Nephron progenitor cell (in vitro differentiated cells): Measurements from ENCODE around the gene OVAAL.
A peak's percentile ranks its signal among the peaks of the same experiment; 100 is the strongest.

Source experiments
- DNase-seq: peaks from one replicate; pipeline ENCODE4 v3.0.0; 2021
- H3K27ac Mint-ChIP-seq: 2 replicates; pipeline ENCODE4 v1.8.0; 2021; ENCODE audit warnings: mild to moderate bottlenecking, moderate library complexity, mixed read lengths
- H3K27me3 Mint-ChIP-seq: 2 replicates; pipeline ENCODE4 v1.8.0; 2021; ENCODE audit warnings: mild to moderate bottlenecking, low read depth, mixed read lengths; ENCODE audit not compliant: poor library complexity
- H3K36me3 Mint-ChIP-seq: 2 replicates; pipeline ENCODE4 v1.8.0; 2021; ENCODE audit warnings: low read depth, mixed read lengths
- H3K4me1 Mint-ChIP-seq: 2 replicates; pipeline ENCODE4 v1.8.0; 2021; ENCODE audit warnings: mixed read lengths
- H3K4me3 Mint-ChIP-seq: 2 replicates; pipeline ENCODE4 v1.8.0; 2021; ENCODE audit warnings: mild to moderate bottlenecking, moderate library complexity, mixed read lengths
- H3K9me3 Mint-ChIP-seq: 2 replicates; pipeline ENCODE4 v1.8.0; 2021; ENCODE audit warnings: mild to moderate bottlenecking, moderate library complexity, mixed read lengths
- TF ChIP-seq, protein P1 (sequence below): fragments of 200-600 bp; sonication (generic); IDR thresholded peaks from 2 replicates; pipeline ENCODE4 v1.5.0; 2021; ENCODE audit warnings: antibody characterized with exemption

The OVAAL gene

DNA sequence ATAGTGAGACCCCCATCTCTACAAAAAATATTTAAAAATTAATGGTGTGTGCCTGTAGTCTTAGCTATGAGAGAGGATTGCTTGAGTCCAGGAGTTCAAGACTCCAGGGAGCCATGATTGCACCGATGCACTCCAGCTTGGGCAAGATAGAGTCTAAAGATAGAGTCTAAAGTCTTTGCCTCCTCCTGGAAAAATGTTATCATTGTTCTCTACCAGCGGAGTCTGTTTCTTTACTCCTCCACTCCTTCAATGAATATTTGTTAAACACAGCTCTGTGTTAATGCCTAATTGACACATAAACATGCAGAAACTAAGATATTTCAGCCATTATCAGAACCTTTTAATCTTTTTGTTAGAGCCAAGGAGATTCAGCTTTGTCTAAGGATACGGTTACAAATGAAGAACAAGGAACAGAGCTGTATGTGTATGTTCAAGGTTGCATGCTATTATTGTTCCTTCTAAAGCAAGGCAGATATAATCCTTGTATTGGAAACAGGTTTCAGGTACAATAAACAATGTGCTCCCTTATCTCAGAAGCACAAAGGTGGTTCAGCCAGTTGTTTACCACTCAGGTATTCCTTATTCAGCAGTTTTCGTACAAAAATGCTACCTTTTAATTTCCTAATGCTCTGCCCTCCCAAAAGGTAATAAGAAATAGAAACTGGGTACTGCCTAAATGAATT, 15.4 kb downstream of the OVAAL start:
- H3K4me3 Mint-ChIP-seq = no peak overlapping the region
- peaks cover 20% of the 10 kb centered on the region for H3K4me1 Mint-ChIP-seq
- no peaks in the 10 kb centered on the region for H3K36me3 Mint-ChIP-seq
- peaks cover 12% of the 10 kb centered on the region for H3K27me3 Mint-ChIP-seq
- no peak for DNase-seq
- no peak overlapping the region for H3K27ac Mint-ChIP-seq
- H3K9me3 Mint-ChIP-seq = peaks cover 14% of the 10 kb centered on the region
- TF ChIP-seq, protein P1, sequence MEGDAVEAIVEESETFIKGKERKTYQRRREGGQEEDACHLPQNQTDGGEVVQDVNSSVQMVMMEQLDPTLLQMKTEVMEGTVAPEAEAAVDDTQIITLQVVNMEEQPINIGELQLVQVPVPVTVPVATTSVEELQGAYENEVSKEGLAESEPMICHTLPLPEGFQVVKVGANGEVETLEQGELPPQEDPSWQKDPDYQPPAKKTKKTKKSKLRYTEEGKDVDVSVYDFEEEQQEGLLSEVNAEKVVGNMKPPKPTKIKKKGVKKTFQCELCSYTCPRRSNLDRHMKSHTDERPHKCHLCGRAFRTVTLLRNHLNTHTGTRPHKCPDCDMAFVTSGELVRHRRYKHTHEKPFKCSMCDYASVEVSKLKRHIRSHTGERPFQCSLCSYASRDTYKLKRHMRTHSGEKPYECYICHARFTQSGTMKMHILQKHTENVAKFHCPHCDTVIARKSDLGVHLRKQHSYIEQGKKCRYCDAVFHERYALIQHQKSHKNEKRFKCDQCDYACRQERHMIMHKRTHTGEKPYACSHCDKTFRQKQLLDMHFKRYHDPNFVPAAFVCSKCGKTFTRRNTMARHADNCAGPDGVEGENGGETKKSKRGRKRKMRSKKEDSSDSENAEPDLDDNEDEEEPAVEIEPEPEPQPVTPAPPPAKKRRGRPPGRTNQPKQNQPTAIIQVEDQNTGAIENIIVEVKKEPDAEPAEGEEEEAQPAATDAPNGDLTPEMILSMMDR = no peak

DNA sequence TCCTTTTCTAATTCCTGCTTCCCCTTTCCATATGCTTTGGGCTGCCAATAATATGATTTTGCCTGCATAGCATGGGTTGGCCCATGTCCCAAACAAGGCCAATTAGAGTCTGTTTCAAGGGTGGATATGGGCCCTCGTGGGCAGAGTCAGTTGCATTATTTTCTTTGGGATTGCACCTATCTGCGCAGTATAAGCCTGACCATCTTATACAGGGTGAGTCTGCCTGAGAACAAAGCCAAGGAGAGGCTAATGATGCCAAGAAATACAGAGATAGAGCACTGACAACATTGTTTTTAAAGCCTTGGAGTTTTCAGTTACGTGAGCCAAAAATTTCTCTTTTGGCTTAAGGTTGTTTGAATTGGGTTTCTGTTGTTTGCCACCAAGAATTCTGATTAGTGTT, 18.6 kb downstream of the OVAAL start:
- Mint-ChIP-seq H3K36me3 (no peaks in the 10 kb centered on the region), H3K4me1 (peaks cover 45% of the 10 kb centered on the region), H3K27me3 (peaks cover 6% of the 10 kb centered on the region), H3K4me3 (no peak overlapping the region), H3K9me3 (peaks cover 14% of the 10 kb centered on the region), H3K27ac (no peak overlapping the region)
- no peak for DNase-seq
- TF ChIP-seq, protein P1 = no peak

DNA sequence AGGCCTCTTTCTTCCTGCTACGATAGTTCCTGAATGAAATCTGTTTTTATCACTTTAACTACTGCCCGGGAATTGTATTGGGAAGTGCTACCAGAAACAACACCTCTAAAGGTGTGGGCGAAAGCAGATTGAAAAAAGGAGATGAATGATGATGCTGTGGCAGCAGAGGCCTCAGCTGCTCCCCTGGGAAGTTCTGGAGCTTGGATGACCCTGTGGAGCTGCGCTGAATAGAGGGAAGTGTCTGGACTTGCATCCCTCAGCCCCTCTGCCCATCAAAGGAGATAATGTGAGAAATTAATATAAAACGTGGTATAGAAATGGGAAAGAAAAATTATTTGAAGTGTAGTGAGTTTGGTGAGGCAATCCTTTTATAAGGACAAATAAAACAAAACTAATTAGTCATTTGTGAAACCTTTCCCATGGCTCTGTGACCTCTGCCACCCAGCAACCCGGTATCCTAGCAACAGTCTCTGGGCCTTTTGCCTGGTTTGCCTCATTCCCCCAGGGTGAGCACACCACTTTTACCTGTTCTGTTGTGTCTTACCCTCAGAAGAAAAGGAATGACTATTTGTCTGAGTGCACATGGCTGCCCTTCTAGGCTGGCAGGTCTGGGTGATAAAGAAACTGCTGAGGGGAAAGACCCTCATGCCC, 21.3 kb downstream of the OVAAL start:
- Mint-ChIP-seq H3K9me3 (peaks cover 20% of the 10 kb centered on the region), H3K27ac (peak overlapping the region; percentile 99), H3K4me1 (peaks cover 47% of the 10 kb centered on the region), H3K36me3 (no peaks in the 10 kb centered on the region), H3K27me3 (peaks cover 2% of the 10 kb centered on the region), H3K4me3 (peak overlapping the region; percentile 3)
- peak; percentile 28 for DNase-seq
- TF ChIP-seq, protein P1 = no peak

DNA sequence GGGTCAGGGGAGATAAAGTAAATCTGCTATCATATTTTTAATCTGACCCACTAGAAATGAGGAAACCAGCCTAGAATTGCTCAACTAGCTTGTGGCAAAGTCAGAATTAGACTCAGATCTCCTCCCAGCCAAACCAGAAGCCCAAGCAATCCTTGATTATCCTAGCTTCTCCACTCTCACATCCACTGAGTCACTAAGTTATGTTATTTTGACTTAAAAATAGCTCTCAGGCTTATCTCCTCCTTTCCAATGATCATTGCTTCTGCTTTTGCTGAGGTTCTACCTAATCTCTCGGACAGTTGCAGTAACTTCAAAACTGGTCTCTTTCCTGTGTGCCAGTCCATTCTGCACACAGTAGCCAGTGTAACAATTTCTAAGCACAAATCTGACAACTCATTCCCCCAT, 22.9 kb downstream of the OVAAL start:
- peaks cover 49% of the 10 kb centered on the region for H3K4me1 Mint-ChIP-seq
- no peak overlapping the region for H3K27ac Mint-ChIP-seq
- TF ChIP-seq, protein P1 = no peak
- H3K36me3 Mint-ChIP-seq = no peaks in the 10 kb centered on the region
- peaks cover 20% of the 10 kb centered on the region for H3K9me3 Mint-ChIP-seq
- H3K4me3 Mint-ChIP-seq = no peak overlapping the region
- no peak for DNase-seq
- peaks cover 6% of the 10 kb centered on the region for H3K27me3 Mint-ChIP-seq

DNA sequence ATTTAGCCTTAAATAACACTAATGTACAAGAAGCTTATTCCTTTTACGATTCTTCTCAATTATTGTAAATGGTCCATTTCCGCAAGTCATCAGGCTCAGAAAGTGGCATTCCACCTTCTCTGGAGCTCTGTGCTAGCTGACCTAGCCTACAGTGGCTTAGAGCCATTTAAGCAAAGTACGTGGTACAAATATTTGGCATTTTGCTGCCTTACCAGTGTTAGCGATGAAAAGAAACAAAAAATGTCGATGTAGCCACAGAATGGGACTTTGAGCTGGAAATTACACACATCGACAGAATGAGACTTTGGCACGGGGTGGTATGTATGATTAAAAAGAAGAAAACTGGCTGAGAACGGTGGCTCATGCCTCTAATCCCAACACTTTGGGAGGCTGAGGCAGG, 26.1 kb downstream of the OVAAL start:
- Mint-ChIP-seq H3K27ac (peak overlapping the region; percentile 90), H3K27me3 (peaks cover 6% of the 10 kb centered on the region), H3K4me3 (peak overlapping the region; percentile 14), H3K9me3 (peaks cover 14% of the 10 kb centered on the region), H3K36me3 (no peaks in the 10 kb centered on the region), H3K4me1 (peaks cover 48% of the 10 kb centered on the region)
- no peak for DNase-seq
- TF ChIP-seq, protein P1 = no peak

DNA sequence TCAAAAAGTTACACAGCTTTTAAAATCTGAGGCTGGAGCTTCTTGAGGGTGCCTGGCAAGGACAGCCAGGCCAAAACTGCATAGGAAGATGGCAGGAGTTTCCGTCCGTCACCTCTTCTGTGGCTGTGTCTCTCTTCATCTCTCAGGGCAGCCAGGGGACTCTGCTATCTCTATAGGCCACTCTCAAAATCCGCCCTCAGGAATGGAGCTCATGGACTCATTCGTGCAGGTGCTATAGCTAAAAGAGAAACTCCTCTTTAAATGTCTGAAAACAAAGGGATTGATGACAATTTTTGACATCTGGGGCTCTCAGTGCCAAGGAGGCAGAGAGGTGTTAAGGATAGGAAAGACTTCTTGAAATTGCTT, 27.2 kb downstream of the OVAAL start:
- TF ChIP-seq, protein P1 = no peak
- Mint-ChIP-seq H3K4me3 (no peak overlapping the region), H3K4me1 (peaks cover 38% of the 10 kb centered on the region), H3K27me3 (peaks cover 7% of the 10 kb centered on the region), H3K9me3 (peaks cover 15% of the 10 kb centered on the region), H3K27ac (peak overlapping the region; percentile 90), H3K36me3 (no peaks in the 10 kb centered on the region)
- DNase-seq = no peak
